CD4-positive, alpha-beta T cell treated with Interleukin-4 for 1 hour (primary cell): ENCODE results near the gene DLGAP1.

ENCODE experiments used
- DNase-seq, 2 donors: peaks; one replicate each; pipeline ENCODE4 v3.0.0-alpha.2; 2020 to 2022

The DLGAP1 gene

DNA sequence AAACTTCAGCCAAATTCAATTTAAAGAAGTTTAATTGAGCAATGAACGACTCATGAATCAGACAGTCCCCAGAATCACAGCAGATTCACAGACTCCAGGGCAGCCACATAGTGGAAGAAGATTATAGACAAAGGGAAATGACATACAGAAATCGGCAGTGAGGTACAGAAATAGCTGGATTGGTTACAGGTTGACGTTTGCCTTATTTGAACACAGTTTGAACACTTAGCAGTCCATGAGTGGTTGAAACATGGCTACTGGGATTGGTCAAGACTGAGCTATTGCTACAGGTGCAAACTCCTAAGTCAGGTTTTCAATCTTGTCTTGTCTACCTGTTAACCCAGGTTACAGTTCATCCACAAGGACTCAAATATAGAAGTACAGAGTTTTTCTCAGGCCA is 169.6 kb downstream of the DLGAP1 start:
- DNase-seq: no peak

DNA sequence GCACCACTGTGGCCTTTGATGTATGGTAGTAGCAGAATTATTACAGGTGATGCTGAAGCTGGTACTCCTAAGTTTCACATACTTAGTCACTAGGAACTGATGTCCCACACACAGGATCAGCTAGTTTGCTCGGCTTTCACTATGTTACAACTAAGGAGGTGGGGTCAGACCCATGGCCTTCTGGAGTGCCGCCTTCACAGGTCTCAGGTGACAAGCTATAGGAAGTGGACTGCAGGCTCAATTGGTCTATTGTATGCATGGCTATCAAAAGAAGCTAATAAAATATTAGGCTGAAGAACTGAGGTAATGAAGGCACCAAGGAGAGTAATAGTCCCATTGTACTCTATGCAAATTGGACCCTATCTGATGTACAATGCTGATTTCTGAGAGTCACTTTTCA is 170.6 kb downstream of the DLGAP1 start:
- no peak for DNase-seq

DNA sequence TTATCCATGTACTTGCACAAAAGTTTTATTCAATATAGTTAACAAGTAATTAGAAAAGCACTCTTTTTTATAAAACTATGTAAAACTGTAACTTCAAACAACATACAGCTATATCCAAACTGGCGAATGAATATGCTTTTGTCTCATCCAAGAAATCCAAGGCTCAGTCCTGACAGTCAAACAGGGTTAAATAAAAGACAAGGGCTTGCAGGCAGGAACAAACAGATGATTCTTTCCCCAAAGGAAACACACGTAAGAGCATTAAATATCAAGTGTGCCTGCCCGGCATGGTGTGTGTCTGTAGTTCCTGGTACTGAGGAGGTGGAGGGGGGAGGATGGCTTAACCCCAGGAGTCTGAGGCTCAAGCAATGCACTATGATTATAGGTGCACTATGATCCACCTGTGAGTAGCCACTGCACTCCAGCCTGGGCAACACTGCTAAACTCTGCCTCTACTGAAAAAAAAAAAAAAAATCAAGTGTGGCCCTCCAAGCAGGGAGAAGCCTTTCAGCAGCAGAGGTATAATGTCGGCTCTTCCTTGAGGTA is 171.3 kb downstream of the DLGAP1 start:
- no peak for DNase-seq

DNA sequence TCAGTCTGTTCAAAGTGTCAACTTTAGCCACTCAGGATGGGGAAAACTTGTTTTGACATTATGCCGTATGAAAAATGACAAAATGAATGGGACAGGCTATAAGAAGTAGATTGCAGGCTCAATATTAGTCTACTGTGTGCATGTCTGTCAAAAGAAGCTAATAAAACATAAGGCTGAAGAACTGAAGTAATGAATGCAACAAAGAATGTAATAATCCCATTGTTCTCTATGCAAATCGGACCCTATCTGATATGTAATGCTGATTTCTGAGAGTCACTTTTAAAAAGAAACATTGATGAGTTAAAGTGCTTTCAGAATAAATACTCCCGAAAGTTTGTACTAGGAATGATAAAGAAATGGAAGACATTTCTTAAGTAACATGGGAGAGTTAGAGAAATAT is 172.2 kb downstream of the DLGAP1 start:
- DNase-seq: no peak

DNA sequence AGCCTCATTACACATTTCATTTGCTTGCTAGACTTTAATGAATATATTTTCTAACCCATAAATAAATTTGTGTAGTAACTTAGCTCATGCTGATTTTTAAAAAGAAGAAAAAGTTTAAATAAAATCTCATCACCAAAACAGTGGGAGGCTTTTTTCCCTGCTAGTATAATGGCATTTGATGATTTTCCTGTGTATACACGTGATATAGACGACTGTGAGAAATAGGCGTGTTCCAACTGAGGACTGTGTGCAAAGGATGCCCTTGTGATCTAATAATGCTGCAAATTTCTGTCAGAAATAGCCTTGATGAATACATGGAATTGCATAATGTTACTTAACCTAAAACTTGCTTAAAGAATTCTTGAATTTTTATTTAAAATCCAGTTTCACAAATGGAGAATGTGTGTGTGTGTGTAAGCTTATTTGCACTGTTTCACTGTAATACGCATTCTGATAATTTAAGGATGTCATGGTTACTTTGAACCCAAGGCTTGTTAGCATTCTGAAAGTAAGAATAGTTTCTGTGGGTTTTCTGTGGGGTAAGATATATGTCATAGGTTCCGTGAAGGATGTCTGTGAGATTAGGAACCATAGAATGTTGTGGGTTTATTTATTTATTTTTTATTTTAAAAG is 178.0 kb downstream of the DLGAP1 start:
- no peak for DNase-seq

DNA sequence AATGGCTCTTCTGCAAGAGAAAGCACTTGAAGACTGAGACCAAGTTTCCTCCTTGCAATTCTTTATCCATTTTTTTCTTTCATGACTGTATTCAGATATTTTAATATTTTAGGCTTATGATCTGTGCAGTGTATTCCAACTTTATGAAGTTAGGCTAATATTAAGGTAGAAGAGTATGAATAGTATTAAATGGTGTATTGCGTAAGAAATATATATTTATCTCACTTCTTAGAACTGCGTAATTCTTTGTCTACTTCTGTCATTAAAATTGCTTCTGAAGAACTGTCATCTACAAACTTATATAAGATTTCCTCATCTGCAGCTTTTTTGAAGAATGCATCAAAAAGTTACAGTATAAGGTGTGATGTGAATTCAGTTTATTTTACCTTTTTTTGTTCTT is 183.2 kb downstream of the DLGAP1 start:
- no peak for DNase-seq

DNA sequence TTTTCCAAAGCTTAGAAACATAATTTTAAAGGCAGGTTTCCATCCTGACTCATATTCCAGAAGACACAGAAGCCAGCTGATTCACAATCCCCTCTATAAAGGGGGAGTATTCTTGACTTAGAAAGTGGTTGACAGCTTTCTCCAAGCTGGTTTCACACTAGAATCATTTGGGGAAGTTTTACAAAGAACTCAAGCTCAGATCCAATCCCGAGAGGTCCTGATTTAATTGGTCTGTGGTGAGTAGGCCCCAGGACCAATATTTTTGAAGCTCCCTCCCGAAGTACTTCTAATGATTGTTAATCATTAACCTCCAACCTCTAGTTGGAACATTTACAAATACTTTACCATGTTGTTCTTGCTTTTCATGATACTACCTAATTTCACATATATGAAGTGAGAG is 184.1 kb downstream of the DLGAP1 start:
- no peak for DNase-seq

DNA sequence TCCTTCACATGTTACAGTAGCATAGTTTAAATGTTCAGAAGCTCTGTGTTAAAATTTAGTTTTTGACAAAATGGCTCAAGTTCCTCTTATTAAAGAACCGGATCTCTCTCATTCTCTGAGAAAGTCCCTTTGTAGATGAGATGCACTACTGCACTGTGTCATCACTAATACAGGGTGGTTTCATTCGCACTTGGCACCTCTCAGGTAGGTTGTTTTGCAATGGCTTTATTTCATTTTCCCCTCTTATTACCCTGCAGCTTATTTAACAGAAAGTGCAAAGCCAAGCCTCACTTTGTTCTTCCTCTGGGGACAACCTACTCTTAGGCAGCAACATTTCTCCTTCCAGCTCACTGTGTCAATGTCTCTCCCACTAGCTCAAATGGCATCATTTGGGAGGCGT is 185.1 kb downstream of the DLGAP1 start:
- DNase-seq: no peak

DNA sequence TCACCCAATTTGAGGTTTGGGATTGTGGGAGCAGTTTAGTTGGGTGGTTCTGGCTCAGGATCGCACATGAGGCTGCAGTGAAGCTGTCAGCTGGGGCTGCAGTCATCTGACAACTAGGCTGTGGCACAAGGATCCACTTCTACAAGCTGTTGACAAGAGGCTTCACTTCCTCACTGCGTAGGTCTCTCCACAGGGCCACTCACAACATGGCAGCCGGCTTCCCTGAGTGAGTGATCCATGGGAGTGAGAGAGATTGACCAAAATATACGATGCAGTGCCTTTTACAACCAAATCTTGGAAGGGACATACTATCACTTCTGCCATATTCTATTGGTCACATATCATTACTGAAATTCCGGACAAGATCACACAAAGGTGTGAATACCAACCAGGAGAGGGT is 187.5 kb downstream of the DLGAP1 start:
- DNase-seq: no peak

DNA sequence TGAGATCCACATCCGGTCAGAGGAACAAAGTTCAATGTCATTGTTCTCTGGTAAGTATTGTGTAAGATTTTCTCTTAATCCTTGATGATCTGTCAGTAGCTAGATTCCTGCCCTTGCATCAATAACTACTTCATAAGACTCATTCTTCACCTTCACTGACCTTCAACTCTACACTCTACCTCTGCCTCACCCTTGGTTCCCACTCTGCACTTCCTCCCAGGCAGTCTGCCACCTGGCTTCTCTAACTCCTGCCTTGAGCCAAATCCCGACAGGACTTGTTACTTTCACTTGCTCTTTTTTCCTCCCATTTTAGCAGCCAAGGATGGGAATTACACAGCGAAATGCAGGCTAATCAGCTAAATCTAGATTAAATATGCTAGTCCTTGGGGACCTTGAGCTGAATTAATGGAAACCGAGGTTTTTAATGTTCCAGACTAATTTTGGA is 190.7 kb downstream of the DLGAP1 start:
- DNase-seq: no peak

DNA sequence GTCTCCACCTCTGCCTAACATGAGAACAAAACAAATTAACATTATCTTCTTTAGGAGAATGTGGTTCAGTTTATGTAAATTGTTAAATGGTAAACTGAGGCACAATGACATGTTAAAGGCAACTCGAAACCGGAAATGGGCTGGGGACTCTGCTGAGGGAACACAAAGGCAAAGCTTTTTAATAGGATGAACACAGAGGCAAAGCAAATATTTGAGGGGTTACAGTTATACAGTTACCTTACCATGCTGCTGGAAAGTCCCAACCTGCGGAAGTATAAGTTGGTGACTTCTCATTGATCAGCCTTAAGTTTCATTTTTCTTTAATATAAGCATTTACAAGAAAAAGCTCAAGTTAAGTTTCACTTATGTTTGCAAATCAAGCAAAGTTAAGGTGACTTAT is 195.0 kb downstream of the DLGAP1 start:
- DNase-seq: peak in 1 of 2 donors; percentile 18

DNA sequence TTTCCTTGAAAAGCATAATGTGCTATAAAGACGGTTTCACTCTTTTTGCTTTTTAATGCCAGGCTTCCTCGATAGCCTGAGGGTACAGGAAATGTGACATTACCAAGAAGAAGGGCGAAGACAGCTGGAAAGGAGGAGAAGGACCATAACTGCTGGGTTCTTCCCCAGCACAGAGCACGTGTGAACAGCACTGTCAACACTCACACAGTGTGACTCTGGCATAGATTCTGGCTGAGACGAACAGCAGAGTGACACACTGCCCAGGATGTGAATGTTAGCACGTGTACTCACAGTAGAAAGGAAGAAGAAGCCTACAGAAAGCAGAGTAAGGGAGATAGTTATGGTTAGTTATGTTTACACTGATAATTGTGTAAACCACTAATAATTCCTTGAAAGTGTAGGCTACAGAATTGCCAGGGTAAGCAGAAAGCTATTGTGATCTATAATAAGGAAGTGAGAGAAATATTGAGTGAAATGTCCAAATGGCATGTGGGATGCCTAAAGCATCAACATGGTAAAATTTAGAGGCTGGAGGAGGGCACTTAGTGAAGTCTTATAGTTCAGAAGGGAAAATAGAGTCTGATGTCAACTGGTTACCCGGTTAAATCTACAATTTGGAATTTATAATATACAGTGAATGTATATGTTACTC is 198.2 kb downstream of the DLGAP1 start:
- DNase-seq: no peak

DNA sequence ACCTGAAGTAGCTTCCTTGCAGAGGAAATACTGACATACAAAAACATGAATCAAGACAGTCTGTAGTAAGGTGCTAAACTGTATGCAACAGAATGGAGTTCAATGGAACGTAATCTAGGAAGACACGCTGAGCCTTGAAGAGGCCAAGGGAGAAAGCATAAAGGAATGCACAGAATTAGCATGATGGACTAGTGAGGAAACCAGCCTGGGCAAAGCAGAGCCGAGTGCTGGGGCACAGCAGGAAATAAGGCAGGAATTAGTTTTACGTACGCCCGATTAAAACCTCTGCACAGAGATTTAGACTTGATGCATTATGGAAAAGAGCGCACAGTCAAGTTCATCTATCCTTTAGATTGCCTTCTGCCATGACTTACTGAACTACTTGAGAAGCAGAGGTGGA is 200.3 kb downstream of the DLGAP1 start:
- no peak for DNase-seq

DNA sequence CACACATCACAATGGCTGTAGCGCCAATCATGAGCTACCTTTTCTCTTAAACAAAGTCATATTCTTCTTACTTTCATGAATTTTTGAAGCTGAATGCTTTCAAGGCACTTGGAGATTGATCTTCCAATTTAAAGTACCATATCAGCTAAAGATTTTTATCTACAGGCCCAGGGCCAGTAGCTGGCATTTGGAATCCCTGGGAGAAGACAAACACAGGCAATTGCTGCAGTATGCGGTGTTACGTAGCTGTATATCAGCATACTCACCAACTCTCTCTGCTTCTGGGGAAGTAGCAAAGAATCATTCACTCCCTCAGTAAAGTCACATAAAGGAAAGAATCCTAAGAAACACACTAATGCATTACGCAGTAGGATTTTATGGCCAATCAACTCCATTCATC is 202.3 kb downstream of the DLGAP1 start:
- DNase-seq: no peak

DNA sequence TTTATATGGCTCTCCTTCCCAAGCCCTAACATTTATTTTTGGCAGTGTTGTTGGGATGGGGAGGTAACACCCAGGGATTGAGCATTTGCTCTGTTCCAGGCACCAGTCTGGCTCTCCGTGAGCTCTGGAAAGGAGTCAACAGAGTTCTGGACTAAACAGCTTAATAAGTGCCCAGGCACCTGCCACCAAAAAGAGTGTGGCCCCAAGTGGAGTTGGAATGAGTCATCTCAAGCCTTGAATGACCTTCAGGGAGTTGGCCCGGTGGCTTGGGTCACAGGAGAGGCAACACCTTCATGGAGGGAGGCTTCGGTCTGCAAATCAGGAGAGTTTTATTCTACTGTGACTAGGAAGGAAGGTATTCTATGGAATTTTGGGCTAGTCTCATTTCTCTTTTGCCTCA is 203.2 kb downstream of the DLGAP1 start:
- DNase-seq: no peak

DNA sequence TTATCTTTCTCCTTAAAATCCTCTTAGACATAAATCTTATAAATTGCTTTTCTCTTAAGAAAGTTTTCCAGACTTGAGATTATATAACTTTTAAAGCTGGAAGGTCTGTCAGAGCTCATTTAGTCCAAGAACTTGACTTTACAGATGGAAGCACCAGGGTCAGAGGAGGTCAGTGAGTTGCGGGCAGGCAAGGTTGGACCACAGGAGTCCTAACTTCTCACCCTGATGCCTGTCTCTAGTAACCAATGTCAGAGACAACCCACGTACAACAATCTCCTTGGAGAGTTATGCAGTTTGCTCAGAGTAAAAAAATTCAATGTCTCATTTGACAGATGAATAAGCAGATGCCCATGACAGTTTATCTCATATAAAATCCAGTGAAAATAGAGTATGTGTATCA is 203.9 kb downstream of the DLGAP1 start:
- no peak for DNase-seq

DNA sequence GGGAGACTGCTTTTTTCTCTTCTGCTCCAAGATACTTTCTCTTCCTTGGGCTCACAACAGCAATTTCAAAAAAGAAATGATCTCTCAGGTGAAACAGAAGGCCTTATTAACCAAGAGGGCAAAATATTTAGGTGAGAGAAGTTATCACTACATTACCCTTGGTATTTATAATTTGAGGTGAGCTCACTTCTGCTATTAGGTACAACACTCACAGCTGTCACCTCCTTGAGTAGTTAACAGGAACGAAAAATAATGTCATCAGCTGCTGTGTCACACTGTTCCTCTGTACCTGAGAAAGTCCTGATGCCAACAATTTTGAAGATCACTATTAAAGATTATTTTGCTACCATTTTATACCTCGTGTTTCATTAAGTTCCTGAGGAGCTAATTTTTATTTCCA is 205.0 kb downstream of the DLGAP1 start:
- DNase-seq: no peak

DNA sequence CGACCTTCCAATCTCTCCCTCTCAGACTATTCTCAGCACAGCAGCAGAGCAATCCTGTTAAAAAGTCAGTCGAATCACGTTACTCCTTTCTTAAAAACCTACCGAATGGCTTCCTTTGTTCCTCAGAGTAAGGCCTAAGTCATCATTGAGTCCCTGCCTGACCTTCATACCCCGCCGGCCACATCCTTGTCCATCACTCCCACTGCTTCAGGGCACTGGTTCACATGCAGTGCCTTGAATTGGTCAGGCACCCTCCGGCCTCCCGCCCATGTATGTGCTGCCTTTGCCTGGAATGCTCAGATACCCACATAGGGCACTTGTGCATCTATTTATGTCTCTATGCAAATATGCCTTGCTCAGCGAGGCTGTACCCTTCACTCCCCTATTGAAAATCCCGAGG is 206.4 kb downstream of the DLGAP1 start:
- DNase-seq: no peak

DNA sequence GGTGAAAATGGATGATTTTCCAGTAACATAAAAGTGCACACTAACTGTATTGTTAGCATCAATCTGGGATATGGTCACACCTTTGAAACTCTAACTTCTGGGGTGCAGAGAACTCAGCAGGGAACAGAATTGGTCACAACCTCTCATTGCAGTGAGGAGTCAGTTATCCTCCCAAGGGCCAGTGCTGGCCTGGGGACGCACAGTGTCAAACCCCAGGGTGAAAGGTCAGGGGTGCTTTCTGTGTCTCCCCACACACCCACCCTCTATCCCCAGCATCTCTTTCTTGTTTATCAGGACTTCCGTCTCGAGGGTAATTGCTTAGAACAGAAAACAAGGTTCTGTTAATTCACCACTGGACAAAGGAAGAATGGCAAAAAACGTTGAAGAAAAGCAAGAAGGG is 208.7 kb downstream of the DLGAP1 start:
- DNase-seq: no peak

DNA sequence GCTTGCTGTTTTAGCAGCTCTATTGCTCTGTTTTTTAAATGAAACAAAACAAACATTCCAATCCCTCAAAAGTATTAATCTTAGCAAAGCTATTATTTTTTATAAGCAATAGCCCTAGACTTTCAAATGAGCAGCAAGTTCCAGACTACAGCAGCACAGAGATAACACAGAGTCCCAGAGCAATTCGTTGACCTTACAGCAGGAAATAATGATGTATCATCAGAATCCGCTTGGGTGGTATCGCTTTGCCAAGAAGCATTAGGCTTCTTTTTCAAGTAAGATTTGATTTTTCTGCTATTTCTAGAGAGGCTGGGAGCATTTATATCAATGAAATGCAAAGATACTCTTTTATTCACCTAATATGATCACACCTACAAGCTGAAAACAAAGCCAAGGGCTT is 209.7 kb downstream of the DLGAP1 start:
- DNase-seq: no peak

DNA sequence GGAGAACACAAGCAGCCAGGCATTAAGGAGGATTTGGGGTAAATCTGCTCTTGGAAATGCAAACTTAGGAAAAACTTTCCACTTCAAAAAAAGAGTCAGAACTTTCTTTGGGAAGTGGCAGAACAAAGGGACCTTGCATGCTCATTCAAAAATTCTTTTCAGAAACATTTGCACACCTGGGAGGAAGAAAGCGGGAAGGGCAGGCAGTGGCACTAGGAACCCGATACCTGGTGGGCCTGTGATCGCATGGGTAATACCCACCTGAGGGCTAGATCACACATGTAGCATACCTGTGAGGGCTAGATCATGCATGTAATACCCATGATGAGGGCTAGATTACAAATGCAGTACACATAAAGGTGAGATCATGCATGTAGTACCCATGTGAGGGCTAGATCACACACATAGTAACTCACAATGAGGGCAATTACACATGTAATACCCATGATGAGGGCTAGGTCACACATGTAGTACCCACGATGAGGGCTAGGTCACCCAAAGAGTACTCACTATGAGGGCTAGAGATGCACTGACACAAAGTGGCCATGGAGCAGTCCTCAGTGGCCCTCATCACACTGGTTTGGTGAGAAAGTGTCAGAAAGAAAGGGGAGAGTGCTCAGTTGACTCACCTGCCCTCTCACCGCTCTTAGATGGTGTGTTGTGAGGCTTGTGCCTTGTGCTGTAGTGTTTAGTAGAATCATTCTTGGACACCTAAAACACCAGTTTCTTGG is 212.5 kb downstream of the DLGAP1 start:
- DNase-seq: no peak

DNA sequence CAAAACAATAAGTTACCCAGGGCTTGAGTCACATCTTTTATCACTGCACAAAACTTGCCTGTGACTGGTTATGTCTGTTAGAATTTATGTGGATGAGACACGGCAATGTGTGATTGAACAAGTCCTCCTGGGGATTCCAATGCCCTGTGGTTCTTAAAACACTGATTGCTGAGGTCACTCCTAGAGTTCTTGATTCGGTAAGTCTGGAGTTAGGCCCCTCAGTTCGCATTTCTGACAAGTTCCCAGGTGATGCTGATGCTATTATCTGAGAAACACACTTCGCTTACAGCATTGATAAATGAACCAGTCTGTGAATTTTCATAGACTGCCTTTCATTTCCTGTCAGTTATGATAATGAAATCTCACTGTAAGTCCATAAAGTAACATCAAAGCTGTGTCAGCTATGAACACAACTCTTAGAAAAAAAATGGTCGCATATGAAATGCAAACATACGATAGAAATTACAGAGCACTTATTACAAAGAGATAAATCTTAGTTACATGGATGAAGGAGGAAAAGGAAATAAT is 214.0 kb downstream of the DLGAP1 start:
- no peak for DNase-seq

DNA sequence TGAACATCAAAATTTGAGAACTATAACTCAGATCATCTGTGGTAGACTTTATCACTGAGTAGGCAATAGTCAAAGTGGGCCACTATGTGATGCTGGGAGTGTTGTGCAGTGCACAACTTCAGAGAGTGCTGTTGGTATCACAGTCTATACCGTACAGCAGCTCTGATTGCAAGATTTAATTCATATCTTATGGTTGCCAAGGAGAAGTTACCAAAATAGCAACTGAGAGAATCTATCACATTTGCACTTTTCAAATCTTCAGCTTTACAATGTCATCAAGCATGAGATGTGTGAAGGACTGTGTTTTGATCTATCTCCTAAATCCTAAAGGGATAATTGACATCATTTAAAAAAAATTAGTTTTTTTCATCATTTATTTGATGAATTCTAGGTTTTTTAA is 216.1 kb downstream of the DLGAP1 start:
- no peak for DNase-seq

DNA sequence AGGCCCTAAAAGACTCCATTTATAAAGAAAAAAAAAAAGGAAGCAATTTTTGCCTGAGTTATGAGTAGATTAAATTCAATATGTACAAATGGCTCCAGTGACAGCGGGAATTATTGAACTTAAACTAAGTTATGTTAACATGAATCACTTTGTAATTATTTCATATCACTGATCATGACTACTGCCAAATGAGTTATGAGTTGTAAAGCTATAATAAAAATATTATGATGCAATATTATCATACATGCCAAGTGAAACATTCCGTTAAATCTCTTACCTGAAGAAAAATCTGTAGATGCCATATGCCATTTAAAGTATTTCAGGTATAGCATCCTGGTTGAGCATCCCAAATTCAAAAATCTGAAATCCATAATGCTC is 217.5 kb downstream of the DLGAP1 start:
- DNase-seq: no peak
